AG09309 (cell line): ENCODE results near the gene CTNND2.

Experiments
- DNase-seq: peaks from one replicate; pipeline ENCODE4 v3.0.0-alpha.2; 2010; ENCODE audit warnings: low read depth
- H3K4me3 ChIP-seq: 2 replicates; pipeline ENCODE4 v1.5.1; 2011; ENCODE audit warnings: mild to moderate bottlenecking, low read depth, low read length, moderate library complexity; ENCODE audit not compliant: control insufficient read depth
- CTCF ChIP-seq: IDR thresholded peaks from 2 replicates; pipeline ENCODE4 v1.5.1; 2011; ENCODE audit warnings: mild to moderate bottlenecking, low read depth, low read length, inconsistent platforms; ENCODE audit not compliant: insufficient read depth, control insufficient read depth; ENCODE audit errors: missing control alignments

CTNND2 gene

GRCh38 chr5:11510889-11511288 lies 393.4 kb downstream of the CTNND2 start:
- no peak for TF ChIP-seq CTCF
- DNase-seq: no peak
- H3K4me3 ChIP-seq: no peak overlapping the region

- no peak for TF ChIP-seq CTCF
- DNase-seq: no peak
- H3K4me3 ChIP-seq: no peak overlapping the region
Measured at GRCh38 chr5:11509793-11510192, 394.5 kb downstream of the CTNND2 start.

GRCh38 chr5:11507156-11507910 lies 396.9 kb downstream of the CTNND2 start:
- no peak for DNase-seq
- TF ChIP-seq CTCF: no peak

GRCh38 chr5:11504886-11505193 lies 399.4 kb downstream of the CTNND2 start:
- TF ChIP-seq CTCF: no peak
- DNase-seq: no peak
- H3K4me3 ChIP-seq: no peak overlapping the region

More at GRCh38 chr5:11507156-11507910, 396.9 kb downstream of the CTNND2 start:
- no peak overlapping the region for H3K4me3 ChIP-seq

GRCh38 chr5:11504065-11504885 lies 400.0 kb downstream of the CTNND2 start:
- H3K4me3 ChIP-seq: no peak overlapping the region
- DNase-seq: no peak
- no peak for TF ChIP-seq CTCF

GRCh38 chr5:11502783-11503182 lies 401.5 kb downstream of the CTNND2 start:
- no peak for TF ChIP-seq CTCF
- no peak for DNase-seq
- H3K4me3 ChIP-seq: no peak overlapping the region
